C4-2B (cell line): ENCODE results near the gene FOXJ2.

Source experiments
- H3K27ac ChIP-seq: fragments of 450-650 bp; 2 replicates; pipeline ENCODE4 v1.5.1; 2017
- CTCF ChIP-seq: fragments of 450-650 bp; conservative IDR thresholded peaks from 2 replicates; pipeline ENCODE4 v1.5.1; 2017; ENCODE audit warnings: mild to moderate bottlenecking
- ZFX ChIP-seq: fragments of 450-650 bp; IDR thresholded peaks from 2 replicates; pipeline ENCODE4 v1.6.1; 2017

Gene FOXJ2

GRCh38 chr12:8045952-8046944 lies 13.7 kb downstream of the FOXJ2 start:
- TF ChIP-seq CTCF (peak; percentile 94), ZFX (no peak)
- H3K27ac ChIP-seq = no peak overlapping the region

GRCh38 chr12:8047842-8048241 lies 15.3 kb downstream of the FOXJ2 start:
- no peak overlapping the region for H3K27ac ChIP-seq
- TF ChIP-seq CTCF (no peak), ZFX (no peak)

- TF ChIP-seq ZFX (no peak), CTCF (no peak)
- no peak overlapping the region for H3K27ac ChIP-seq
These were observed 16.4 kb downstream of the FOXJ2 start for GRCh38 chr12:8048906-8049305.

GRCh38 chr12:8050600-8051250 lies 18.2 kb downstream of the FOXJ2 start:
- TF ChIP-seq CTCF (no peak), ZFX (no peak)
- H3K27ac ChIP-seq = no peak overlapping the region

- H3K27ac ChIP-seq = no peak overlapping the region
- TF ChIP-seq ZFX = no peak
- no peak for TF ChIP-seq CTCF
These were observed 20.2 kb downstream of the FOXJ2 start for GRCh38 chr12:8052679-8053078.

- TF ChIP-seq CTCF (no peak), ZFX (no peak)
- H3K27ac ChIP-seq = no peak overlapping the region
These were observed 22.3 kb downstream of the FOXJ2 start for GRCh38 chr12:8054816-8055215.

GRCh38 chr12:8057306-8057705 lies 24.8 kb downstream of the FOXJ2 start:
- H3K27ac ChIP-seq = no peak overlapping the region
- TF ChIP-seq CTCF (no peak), ZFX (no peak)
